ENCODE data around the gene GAPDHS.

The GAPDHS gene

DNA sequence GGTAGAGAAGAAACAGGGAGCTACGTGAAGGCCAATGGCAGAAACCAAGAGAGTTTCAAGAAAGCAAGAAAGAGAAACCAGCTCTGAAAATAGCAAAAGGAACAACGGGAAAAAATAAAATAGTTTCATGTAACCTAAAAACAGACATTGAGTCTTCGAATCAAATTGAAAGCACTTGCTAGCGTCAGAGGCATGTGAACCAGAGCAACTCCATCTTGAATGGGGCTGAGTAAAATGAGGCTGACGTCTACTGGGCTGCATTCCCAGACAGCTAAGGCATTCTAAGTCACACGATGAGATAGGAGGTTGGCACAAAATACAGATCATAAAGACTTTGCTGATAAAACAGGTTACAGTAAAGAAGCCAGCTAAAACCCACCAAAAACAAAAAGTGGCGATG lies 45.5 kb downstream of the GAPDHS start:
- in situ Hi-C loops (cut with MboI; ENCODE audit: low pct_unique_long_range_greater_than_20kb, low sequenced_read_pairs, unreplicated experiment), result no loop called here
- TF ChIP-seq, protein P1, sequence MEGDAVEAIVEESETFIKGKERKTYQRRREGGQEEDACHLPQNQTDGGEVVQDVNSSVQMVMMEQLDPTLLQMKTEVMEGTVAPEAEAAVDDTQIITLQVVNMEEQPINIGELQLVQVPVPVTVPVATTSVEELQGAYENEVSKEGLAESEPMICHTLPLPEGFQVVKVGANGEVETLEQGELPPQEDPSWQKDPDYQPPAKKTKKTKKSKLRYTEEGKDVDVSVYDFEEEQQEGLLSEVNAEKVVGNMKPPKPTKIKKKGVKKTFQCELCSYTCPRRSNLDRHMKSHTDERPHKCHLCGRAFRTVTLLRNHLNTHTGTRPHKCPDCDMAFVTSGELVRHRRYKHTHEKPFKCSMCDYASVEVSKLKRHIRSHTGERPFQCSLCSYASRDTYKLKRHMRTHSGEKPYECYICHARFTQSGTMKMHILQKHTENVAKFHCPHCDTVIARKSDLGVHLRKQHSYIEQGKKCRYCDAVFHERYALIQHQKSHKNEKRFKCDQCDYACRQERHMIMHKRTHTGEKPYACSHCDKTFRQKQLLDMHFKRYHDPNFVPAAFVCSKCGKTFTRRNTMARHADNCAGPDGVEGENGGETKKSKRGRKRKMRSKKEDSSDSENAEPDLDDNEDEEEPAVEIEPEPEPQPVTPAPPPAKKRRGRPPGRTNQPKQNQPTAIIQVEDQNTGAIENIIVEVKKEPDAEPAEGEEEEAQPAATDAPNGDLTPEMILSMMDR (IDR thresholded peaks at IDR 0.05; ENCODE audit: extremely low read depth, insufficient read depth, missing control alignments), result no peak
- no peak for DNase-seq (ENCODE audit: low spot score)

DNA sequence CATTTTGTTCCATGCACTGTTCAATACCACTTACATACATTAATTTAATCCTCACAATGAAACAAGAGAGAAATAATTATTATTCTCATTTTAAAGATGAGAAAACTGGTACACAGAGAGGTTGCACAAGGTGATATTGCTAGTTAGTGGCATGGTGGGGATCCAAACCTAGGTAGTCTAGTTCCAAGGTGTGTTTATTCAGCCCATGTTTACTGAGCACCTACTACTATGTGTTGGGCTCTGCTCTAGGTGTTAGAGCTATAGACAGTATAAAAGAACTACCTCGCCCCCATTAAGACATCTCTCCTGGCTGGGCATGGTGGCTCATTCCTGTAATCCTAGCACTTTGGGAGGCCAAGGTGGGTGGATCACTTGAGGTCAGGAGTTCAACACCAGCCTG lies 49.5 kb downstream of the GAPDHS start:
- in situ Hi-C loops (cut with MboI; ENCODE audit: low pct_unique_long_range_greater_than_20kb, low sequenced_read_pairs, unreplicated experiment), result no loop called here
- no peak for DNase-seq (ENCODE audit: low spot score)
- TF ChIP-seq, protein P1 (IDR thresholded peaks at IDR 0.05; ENCODE audit: extremely low read depth, insufficient read depth, missing control alignments), result no peak

DNA sequence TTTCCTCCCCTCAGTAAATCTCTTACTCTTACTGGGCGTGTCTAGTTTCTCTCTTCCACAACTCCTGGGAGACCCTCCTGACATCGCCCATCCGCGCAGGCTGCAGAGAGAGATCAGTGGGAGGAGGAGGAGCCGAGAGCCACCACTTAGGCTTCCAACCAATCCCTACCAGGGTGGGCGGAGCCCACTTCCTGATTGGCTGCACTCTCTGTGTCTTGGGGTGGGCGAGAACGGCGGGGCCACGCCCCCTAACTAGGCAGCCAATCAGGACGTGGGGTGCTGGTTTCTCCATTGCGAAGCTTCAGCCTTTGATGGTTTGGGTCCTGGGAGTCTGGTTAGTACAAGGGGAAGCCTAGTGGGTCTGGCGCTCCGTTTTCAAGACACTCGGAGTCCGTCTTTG lies 52.6 kb downstream of the GAPDHS start, which contains the start of gene PMIS2:
Gene PMIS2 (plus strand): TSS at position 326 of the 400 bp plus-strand sequence. CDS start 87 bp downstream, outside the sequence.
- TF ChIP-seq, protein P1 (IDR thresholded peaks at IDR 0.05; ENCODE audit: extremely low read depth, insufficient read depth, missing control alignments), result no peak
- DNase-seq (ENCODE audit: low spot score), result no peak
- in situ Hi-C loops (cut with MboI; ENCODE audit: low pct_unique_long_range_greater_than_20kb, low sequenced_read_pairs, unreplicated experiment), result no loop called here

DNA sequence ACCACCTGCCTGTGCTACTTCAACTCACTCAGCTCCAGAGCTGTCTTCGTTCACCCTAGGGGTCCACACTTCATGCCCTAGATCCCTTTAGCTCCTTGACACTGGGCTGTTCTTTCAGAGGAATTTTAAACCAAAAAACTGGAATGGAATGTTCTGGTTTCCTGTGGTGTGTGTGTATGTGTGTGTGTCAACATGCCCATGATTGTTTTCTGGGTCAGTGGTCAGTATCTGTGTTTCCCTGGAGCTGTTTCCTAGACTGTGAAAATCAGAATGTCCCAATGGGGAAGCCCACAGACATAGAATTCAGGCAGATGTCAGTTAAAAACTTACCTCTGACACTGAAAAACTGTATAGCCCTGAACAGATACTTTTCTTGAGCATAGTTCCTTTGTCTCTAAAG lies 54.1 kb downstream of the GAPDHS start:
- TF ChIP-seq, protein P1 (IDR thresholded peaks at IDR 0.05; ENCODE audit: extremely low read depth, insufficient read depth, missing control alignments), result no peak

DNA sequence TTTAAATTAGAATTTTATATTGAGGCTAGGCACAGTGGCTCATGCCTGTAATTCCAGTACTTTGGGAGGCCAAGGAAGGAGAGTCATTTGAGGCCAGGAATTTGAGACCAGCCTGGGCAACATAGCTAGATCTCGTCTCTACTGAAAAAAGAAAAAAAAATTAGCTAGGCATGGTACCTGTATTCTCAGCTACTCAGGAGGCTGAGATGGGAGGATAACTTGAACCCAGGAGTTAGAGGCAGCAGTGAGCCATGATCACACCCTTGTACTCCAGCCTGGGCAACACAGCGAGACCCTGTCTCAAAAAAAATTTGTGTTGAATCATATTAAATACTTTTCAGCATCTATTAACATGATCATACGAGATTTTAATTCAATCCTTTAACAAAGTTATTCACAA lies 57.6 kb downstream of the GAPDHS start:
- TF ChIP-seq, protein P1 (IDR thresholded peaks at IDR 0.05; ENCODE audit: extremely low read depth, insufficient read depth, missing control alignments), result no peak
- no peak for DNase-seq (ENCODE audit: low spot score)
- in situ Hi-C loops (cut with MboI; ENCODE audit: low pct_unique_long_range_greater_than_20kb, low sequenced_read_pairs, unreplicated experiment), result no loop called here

More for the DNA sequence above, 54.1 kb downstream of the GAPDHS start:
- in situ Hi-C loops (cut with MboI; ENCODE audit: low pct_unique_long_range_greater_than_20kb, low sequenced_read_pairs, unreplicated experiment), result no loop called here
- no peak for DNase-seq (ENCODE audit: low spot score)

DNA sequence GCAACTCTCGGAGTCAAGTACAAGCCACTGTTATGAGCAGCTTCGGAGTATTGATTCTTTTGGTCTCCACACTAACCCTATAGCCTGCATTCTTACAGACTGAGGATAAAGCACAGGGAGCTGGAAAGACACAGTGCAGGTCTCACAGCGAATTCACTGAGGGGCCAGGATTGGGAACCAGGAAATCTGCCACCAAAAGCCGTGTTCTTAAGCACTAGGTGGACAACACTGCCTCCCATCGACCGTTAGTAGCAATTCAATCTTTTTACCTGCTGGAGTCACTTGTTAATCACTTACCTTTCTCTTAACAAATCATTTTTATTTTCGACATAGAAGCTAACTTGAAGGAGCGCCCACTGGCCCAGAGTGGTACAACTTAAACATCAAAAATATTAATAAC lies 59.0 kb downstream of the GAPDHS start:
- TF ChIP-seq, protein P1 (IDR thresholded peaks at IDR 0.05; ENCODE audit: extremely low read depth, insufficient read depth, missing control alignments), result peak; percentile 71
- in situ Hi-C loops (cut with MboI; ENCODE audit: low pct_unique_long_range_greater_than_20kb, low sequenced_read_pairs, unreplicated experiment), result no loop called here
- peak; percentile 72 for DNase-seq (ENCODE audit: low spot score)
